Measurements from ENCODE around the gene SMYD3.

GRCh38 chr1:245881767-245882391 lies 625.2 kb downstream of the SMYD3 start:
- TF ChIP-seq NFYC (CRISPR knock-in tag; IDR thresholded peaks at IDR 0.05) (no peak), POLR2A (IDR thresholded peaks at IDR 0.05; ENCODE audit: insufficient read depth in 1 of 2, low read depth in 2 of 2, low read length in 2 of 2) (no peak), DMAP1 (CRISPR knock-in tag; IDR thresholded peaks at IDR 0.05) (no peak), ZNF605 (CRISPR knock-in tag; IDR thresholded peaks at IDR 0.05) (no peak), HHEX (CRISPR knock-in tag; IDR thresholded peaks at IDR 0.05) (no peak), GFI1 (CRISPR knock-in tag; IDR thresholded peaks at IDR 0.05; ENCODE audit: borderline replicate concordance) (no peak), ZIK1 (CRISPR knock-in tag; IDR thresholded peaks at IDR 0.05; ENCODE audit: borderline replicate concordance, low read depth) (no peak)
- TF ChIP-seq, protein P1, sequence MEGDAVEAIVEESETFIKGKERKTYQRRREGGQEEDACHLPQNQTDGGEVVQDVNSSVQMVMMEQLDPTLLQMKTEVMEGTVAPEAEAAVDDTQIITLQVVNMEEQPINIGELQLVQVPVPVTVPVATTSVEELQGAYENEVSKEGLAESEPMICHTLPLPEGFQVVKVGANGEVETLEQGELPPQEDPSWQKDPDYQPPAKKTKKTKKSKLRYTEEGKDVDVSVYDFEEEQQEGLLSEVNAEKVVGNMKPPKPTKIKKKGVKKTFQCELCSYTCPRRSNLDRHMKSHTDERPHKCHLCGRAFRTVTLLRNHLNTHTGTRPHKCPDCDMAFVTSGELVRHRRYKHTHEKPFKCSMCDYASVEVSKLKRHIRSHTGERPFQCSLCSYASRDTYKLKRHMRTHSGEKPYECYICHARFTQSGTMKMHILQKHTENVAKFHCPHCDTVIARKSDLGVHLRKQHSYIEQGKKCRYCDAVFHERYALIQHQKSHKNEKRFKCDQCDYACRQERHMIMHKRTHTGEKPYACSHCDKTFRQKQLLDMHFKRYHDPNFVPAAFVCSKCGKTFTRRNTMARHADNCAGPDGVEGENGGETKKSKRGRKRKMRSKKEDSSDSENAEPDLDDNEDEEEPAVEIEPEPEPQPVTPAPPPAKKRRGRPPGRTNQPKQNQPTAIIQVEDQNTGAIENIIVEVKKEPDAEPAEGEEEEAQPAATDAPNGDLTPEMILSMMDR (CRISPR knock-in tag; IDR thresholded peaks at IDR 0.05): no peak
- TF ChIP-seq, protein P2, sequence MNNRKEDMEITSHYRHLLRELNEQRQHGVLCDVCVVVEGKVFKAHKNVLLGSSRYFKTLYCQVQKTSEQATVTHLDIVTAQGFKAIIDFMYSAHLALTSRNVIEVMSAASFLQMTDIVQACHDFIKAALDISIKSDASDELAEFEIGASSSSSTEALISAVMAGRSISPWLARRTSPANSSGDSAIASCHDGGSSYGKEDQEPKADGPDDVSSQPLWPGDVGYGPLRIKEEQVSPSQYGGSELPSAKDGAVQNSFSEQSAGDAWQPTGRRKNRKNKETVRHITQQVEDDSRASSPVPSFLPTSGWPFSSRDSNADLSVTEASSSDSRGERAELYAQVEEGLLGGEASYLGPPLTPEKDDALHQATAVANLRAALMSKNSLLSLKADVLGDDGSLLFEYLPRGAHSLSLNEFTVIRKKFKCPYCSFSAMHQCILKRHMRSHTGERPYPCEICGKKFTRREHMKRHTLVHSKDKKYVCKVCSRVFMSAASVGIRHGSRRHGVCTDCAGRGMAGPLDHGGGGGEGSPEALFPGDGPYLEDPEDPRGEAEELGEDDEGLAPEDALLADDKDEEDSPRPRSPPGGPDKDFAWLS (CRISPR knock-in tag; IDR thresholded peaks at IDR 0.05; ENCODE audit: borderline replicate concordance): no peak
